ENCODE data around the gene PCDHB16.

GRCh38 chr5:141182248-141182647, at the start of gene PCDHB16:
- TF ChIP-seq CTCF (IDR thresholded peaks at IDR 0.05; ENCODE audit: low read depth, low read length) = no peak
- no peak for TF ChIP-seq EZH2phosphoT487 (IDR thresholded peaks at IDR 0.05; ENCODE audit: low read depth)

Data from OCI-LY3 (cell line).